HUES64 (cell line): ENCODE results near the gene UST.

Source experiments
- H3K27ac ChIP-seq: 2 replicates; pipeline ENCODE4 v1.7.0; 2013; ENCODE audit warnings: low read depth, low read length, inconsistent platforms
- H3K27me3 ChIP-seq: 2 replicates; pipeline ENCODE4 v1.6.1; 2013; ENCODE audit warnings: mild to moderate bottlenecking, low read length; ENCODE audit not compliant: insufficient read depth
- H3K36me3 ChIP-seq: 2 replicates; pipeline ENCODE4 v1.6.1; 2013; ENCODE audit warnings: mild to moderate bottlenecking, low read length; ENCODE audit not compliant: insufficient read depth
- H3K4me1 ChIP-seq: 2 replicates; pipeline ENCODE4 v1.6.1; 2013; ENCODE audit warnings: mild to moderate bottlenecking, low read length, moderate library complexity; ENCODE audit not compliant: insufficient read depth
- H3K4me3 ChIP-seq: 2 replicates; pipeline ENCODE4 v1.5.1; 2013; ENCODE audit warnings: mild to moderate bottlenecking, low read length, moderate library complexity
- H3K9ac ChIP-seq: 2 replicates; pipeline ENCODE4 v1.6.1; 2013; ENCODE audit warnings: mild to moderate bottlenecking, low read depth, low read length
- H3K9me3 ChIP-seq: 2 replicates; pipeline ENCODE4 v1.6.1; 2013; ENCODE audit warnings: low read depth, low read length; ENCODE audit not compliant: insufficient read depth
- WGBS: fragments of 150-250, 120-280 bp; methylation state at CpG from one replicate; pipeline ENCODE4 v1.1.7; 2013; ENCODE audit warnings: missing lambda C conversion rate; 5-methylcytosine and 5-hydroxymethylcytosine counted together

UST gene

DNA sequence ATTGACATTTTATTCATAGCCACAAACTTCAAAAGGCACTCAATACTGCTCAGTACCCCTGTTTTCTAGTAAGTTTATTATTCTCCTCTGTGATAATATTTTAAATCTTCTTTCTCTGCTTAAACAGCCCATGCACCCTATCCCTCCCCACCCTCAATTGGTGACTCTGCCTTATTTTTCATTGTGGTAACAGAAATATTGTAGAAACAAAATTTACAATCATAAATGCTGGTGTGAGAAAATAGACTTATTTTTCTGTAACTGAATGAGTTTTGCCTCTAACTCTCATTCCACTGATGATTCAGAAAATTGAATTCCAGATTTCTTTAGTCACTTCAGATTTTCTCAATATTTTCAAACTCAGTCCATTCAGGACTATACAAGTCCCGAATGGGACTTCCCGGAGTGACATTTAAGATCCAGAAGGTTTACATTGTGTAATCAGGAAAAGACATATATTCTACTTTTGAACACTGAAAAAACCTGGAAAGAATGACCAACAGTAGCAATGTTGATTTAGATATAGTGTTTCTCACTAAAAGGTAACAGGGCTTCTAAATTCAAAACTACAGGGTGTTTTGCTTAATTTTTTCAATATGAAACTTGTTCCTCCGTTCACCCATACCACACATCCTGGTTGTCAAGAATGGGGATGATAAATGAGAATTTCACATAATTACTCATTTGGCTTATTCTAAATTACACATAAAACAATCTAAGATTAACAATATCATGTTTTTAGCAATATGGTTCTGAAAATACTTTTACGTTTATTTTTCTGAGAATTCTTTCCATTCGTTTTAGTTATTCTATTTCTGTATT lies 34.8 kb upstream of the UST start:
- no peaks in the 10 kb centered on the region for H3K4me1 ChIP-seq
- no peaks in the 10 kb centered on the region for H3K36me3 ChIP-seq
- WGBS: 88% methylated on average over 2 of the region's 5 CpGs
- peaks cover 14% of the 10 kb centered on the region; the same call in 1 of the 2 replicates for H3K9me3 ChIP-seq
- H3K4me3 ChIP-seq: no peak overlapping the region
- no peak overlapping the region for H3K27ac ChIP-seq
- H3K9ac ChIP-seq: no peak overlapping the region
- H3K27me3 ChIP-seq: no peaks in the 10 kb centered on the region

- Histone ChIP-seq H3K4me3 (no peak overlapping the region), H3K27me3 (no peaks in the 10 kb centered on the region)
- no CpG with 5 or more reads among the region's 1 CpG for WGBS
Measured at GRCh38 chr6:148713033-148713738, 33.6 kb upstream of the UST start.

GRCh38 chr6:148713921-148714320 lies 32.9 kb upstream of the UST start:
- Histone ChIP-seq H3K9ac (no peak overlapping the region), H3K27me3 (no peaks in the 10 kb centered on the region), H3K36me3 (no peaks in the 10 kb centered on the region), H3K27ac (no peak overlapping the region), H3K9me3 (peaks cover 14% of the 10 kb centered on the region; the same call in 1 of the 2 replicates), H3K4me3 (no peak overlapping the region), H3K4me1 (no peaks in the 10 kb centered on the region)
- WGBS: 79% methylated on average over 1 of the region's 1 CpG

More at GRCh38 chr6:148713033-148713738, 33.6 kb upstream of the UST start:
- Histone ChIP-seq H3K9ac (no peak overlapping the region), H3K27ac (no peak overlapping the region), H3K36me3 (no peaks in the 10 kb centered on the region), H3K4me1 (no peaks in the 10 kb centered on the region), H3K9me3 (peaks cover 14% of the 10 kb centered on the region; the same call in 1 of the 2 replicates)

DNA sequence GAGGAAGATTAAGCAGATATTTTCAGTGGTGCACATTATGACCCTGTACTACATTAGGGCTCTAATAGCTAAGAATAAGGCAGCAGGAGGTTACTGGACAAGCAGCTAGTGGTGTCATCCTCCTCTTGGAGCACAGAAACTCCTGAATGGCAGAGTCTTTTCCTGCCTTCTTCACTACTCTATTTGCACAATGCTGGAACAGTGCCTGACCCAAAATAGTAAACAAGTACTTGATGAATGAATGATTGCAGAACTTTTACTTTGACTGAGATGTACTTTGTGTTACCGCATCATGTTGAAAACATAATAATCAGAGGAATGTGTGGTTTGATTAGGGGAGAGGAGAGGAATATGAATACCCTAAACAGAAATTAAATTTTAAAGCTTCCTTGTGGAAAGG lies 30.0 kb upstream of the UST start:
- no peak overlapping the region for H3K27ac ChIP-seq
- no peaks in the 10 kb centered on the region for H3K4me1 ChIP-seq
- no peaks in the 10 kb centered on the region for H3K36me3 ChIP-seq
- H3K4me3 ChIP-seq: no peak overlapping the region
- H3K27me3 ChIP-seq: no peaks in the 10 kb centered on the region
- no peak overlapping the region for H3K9ac ChIP-seq
- peaks cover 14% of the 10 kb centered on the region; the same call in 1 of the 2 replicates for H3K9me3 ChIP-seq
- 81% methylated on average over 1 of the region's 1 CpG for WGBS

GRCh38 chr6:148720406-148720805 lies 26.4 kb upstream of the UST start:
- Histone ChIP-seq H3K4me3 (no peak overlapping the region), H3K27me3 (no peaks in the 10 kb centered on the region), H3K27ac (no peak overlapping the region), H3K9ac (no peak overlapping the region), H3K4me1 (no peaks in the 10 kb centered on the region), H3K36me3 (no peaks in the 10 kb centered on the region), H3K9me3 (peaks cover 8% of the 10 kb centered on the region)
- 93% methylated on average over 2 of the region's 3 CpGs for WGBS

DNA sequence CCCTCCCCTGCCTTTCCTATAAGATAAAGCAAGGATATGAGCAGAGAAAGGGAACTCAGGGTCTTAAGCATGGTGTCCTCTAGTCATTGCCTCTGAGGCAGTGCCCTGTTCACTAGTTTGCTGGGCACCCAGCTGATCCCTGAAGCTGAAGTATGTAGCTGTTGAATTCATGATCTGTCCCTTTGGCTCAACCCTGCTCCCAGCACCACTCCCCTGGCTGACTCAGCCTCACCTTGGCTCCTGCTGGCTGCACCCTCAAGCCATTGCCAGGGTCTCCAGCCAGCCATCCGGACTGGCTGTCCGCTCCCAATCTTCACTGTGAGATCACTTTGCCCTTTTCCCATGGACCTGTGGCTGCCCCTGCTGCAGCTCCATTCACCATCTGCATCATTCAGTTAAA lies 25.9 kb upstream of the UST start:
- Histone ChIP-seq H3K4me1 (no peaks in the 10 kb centered on the region), H3K27ac (no peak overlapping the region), H3K9me3 (peaks cover 11% of the 10 kb centered on the region), H3K4me3 (no peak overlapping the region), H3K9ac (no peak overlapping the region), H3K27me3 (no peaks in the 10 kb centered on the region), H3K36me3 (no peaks in the 10 kb centered on the region)
- WGBS: 94% methylated on average over 2 of the region's 2 CpGs

DNA sequence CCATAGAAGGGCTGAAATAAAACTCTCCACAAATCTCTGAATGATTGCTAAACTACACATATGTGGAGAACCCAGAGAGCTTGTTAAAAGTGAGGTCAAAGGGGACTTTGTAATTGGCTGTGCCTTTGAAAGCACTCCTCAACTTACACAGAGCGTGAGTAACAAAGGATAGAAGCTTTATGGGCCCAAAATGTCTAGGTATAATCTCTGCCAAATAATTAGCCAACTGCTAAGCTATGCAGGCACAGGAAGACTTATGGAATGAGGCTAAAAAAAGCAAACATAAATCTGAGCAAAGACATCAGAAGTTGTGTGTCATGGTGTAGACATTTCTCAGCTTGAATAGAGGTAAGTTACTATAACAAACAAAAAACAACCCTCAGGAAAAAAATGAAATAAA lies 23.3 kb upstream of the UST start:
- H3K36me3 ChIP-seq: no peaks in the 10 kb centered on the region
- peaks cover 23% of the 10 kb centered on the region for H3K9me3 ChIP-seq
- H3K4me3 ChIP-seq: no peak overlapping the region
- no peaks in the 10 kb centered on the region for H3K4me1 ChIP-seq
- WGBS: 88% methylated on average over 1 of the region's 1 CpG
- H3K27me3 ChIP-seq: no peaks in the 10 kb centered on the region
- H3K9ac ChIP-seq: no peak overlapping the region
- no peak overlapping the region for H3K27ac ChIP-seq

GRCh38 chr6:148724428-148724827 lies 22.4 kb upstream of the UST start:
- H3K4me3 ChIP-seq: no peak overlapping the region
- H3K36me3 ChIP-seq: no peaks in the 10 kb centered on the region
- peaks cover 23% of the 10 kb centered on the region for H3K9me3 ChIP-seq
- no peak overlapping the region for H3K9ac ChIP-seq
- no peak overlapping the region for H3K27ac ChIP-seq
- no peaks in the 10 kb centered on the region for H3K4me1 ChIP-seq
- no peaks in the 10 kb centered on the region for H3K27me3 ChIP-seq

DNA sequence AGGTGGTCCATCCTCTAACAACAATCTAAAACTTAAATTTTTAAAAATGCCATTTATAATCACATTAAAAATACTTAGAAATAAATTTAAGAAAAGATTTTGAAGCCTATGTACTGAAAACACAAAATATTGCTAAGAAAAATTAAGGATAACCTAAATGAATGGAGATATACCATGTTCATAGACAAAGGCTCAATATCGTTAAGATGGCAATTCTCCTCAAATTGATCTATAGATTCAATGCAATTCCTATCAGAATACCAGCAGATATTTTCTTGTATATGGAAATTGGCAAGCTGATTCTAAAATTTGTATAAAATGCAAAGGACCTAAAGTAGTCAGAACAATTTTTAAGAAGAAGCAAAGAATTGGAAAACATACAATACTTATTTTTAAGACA lies 19.7 kb upstream of the UST start:
- no peaks in the 10 kb centered on the region for H3K36me3 ChIP-seq
- WGBS: no CpG with 5 or more reads among the region's 1 CpG
- no peaks in the 10 kb centered on the region for H3K4me1 ChIP-seq
- H3K27me3 ChIP-seq: no peaks in the 10 kb centered on the region
- peaks cover 23% of the 10 kb centered on the region for H3K9me3 ChIP-seq
- H3K4me3 ChIP-seq: no peak overlapping the region
- no peak overlapping the region for H3K27ac ChIP-seq
- no peak overlapping the region for H3K9ac ChIP-seq

DNA sequence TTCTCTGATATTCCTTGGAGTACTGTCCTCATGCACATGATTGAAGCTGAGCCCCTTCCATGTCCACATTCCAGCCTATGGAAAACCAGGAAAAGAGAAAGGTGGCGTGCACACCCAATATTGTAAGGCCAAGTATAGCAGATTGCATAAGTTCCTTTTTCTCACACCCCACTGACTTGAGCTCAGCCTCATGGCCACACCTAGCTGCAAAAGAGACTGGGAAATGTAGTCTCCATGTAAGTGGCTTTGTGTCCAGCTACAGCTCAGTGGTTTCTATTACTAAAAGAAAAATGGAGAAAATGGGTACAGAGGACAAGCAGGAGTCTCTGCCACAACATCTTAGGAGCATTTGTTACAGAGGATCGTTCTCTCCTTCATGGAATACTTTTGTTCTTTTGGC lies 10.8 kb upstream of the UST start:
- H3K4me1 ChIP-seq: no peaks in the 10 kb centered on the region
- H3K36me3 ChIP-seq: no peaks in the 10 kb centered on the region
- no peak overlapping the region for H3K4me3 ChIP-seq
- no peak overlapping the region for H3K9ac ChIP-seq
- H3K27ac ChIP-seq: no peak overlapping the region
- H3K27me3 ChIP-seq: no peaks in the 10 kb centered on the region
- WGBS: 89% methylated on average over 2 of the region's 2 CpGs
- no peaks in the 10 kb centered on the region for H3K9me3 ChIP-seq

- no peaks in the 10 kb centered on the region for H3K9me3 ChIP-seq
- H3K36me3 ChIP-seq: no peaks in the 10 kb centered on the region
- no peaks in the 10 kb centered on the region for H3K4me1 ChIP-seq
- no peak overlapping the region for H3K4me3 ChIP-seq
- no peak overlapping the region for H3K9ac ChIP-seq
- H3K27me3 ChIP-seq: no peaks in the 10 kb centered on the region
- no peak overlapping the region for H3K27ac ChIP-seq
- WGBS: 96% methylated on average over 5 of the region's 5 CpGs
Measured at GRCh38 chr6:148736774-148737412, 9.9 kb upstream of the UST start.
